ENCODE data around the gene THPO.

Gene THPO

DNA sequence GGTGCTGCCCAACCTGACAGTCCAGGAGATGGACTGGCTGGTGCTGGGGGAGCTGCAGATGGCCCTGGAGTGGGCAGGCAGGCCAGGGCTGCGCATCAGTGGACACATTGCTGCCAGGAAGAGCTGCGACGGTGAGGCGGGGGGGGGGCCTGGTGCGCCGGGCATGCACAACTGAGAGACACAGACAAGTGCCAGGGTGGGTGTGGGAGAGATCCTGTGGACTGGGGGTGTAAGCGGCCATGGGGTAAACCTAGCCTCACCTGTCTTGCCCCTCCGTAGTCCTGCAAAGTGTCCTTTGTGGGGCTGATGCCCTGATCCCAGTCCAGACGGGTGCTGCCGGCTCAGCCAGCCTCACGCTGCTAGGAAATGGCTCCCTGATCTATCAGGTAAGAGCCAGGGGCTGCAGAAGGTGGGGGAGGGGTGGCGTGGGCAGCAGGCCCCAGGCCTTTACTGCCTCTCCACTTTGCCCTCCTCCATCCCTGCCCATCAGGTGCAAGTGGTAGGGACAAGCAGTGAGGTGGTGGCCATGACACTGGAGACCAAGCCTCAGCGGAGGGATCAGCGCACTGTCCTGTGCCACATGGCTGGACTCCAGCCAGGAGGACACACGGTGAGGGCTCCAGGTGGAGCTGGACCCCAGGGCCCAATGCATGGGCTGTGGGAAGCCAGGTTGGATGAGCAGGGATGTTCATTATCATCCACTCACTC is 5.2 kb upstream of the THPO start:
- no peak for TF ChIP-seq TOX (CRISPR knock-in tag; IDR thresholded peaks at IDR 0.05; ENCODE audit: borderline replicate concordance)
- no peak for TF ChIP-seq ESRRG (CRISPR knock-in tag; IDR thresholded peaks at IDR 0.05)
- TF ChIP-seq, protein P1, sequence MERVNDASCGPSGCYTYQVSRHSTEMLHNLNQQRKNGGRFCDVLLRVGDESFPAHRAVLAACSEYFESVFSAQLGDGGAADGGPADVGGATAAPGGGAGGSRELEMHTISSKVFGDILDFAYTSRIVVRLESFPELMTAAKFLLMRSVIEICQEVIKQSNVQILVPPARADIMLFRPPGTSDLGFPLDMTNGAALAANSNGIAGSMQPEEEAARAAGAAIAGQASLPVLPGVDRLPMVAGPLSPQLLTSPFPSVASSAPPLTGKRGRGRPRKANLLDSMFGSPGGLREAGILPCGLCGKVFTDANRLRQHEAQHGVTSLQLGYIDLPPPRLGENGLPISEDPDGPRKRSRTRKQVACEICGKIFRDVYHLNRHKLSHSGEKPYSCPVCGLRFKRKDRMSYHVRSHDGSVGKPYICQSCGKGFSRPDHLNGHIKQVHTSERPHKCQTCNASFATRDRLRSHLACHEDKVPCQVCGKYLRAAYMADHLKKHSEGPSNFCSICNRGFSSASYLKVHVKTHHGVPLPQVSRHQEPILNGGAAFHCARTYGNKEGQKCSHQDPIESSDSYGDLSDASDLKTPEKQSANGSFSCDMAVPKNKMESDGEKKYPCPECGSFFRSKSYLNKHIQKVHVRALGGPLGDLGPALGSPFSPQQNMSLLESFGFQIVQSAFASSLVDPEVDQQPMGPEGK (CRISPR knock-in tag; IDR thresholded peaks at IDR 0.05; ENCODE audit: borderline replicate concordance), result no peak
- no peak for ATAC-seq

DNA sequence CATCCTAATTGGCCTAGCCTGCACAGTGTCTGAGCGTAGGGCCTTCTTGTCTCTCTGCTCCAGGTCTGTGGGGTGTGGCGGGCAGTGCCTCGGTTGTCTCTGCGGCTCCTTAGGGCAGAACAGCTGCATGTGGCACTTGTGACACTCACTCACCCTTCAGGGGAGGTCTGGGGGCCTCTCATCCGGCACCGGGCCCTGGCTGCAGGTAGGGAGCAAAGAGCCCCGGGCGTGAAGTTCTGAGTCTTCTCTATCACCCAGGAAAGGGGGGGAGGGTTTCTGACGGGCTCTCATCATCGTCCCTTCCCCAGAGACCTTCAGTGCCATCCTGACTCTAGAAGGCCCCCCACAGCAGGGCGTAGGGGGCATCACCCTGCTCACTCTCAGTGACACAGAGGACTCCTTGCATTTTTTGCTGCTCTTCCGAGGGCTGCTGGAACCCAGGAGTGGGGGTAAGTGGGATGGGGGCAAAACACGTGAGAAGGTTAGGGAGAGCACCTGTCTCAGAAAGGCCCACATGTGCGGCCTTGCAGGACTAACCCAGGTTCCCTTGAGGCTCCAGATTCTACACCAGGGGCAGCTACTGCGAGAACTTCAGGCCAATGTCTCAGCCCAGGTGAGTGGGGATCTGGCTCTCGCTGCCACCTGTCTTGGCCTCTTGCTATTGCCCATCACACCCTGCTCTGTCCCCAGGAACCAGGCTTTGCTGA is 4.5 kb upstream of the THPO start:
- no peak for ATAC-seq
- no peak for TF ChIP-seq ESRRG (CRISPR knock-in tag; IDR thresholded peaks at IDR 0.05)
- TF ChIP-seq, protein P2, sequence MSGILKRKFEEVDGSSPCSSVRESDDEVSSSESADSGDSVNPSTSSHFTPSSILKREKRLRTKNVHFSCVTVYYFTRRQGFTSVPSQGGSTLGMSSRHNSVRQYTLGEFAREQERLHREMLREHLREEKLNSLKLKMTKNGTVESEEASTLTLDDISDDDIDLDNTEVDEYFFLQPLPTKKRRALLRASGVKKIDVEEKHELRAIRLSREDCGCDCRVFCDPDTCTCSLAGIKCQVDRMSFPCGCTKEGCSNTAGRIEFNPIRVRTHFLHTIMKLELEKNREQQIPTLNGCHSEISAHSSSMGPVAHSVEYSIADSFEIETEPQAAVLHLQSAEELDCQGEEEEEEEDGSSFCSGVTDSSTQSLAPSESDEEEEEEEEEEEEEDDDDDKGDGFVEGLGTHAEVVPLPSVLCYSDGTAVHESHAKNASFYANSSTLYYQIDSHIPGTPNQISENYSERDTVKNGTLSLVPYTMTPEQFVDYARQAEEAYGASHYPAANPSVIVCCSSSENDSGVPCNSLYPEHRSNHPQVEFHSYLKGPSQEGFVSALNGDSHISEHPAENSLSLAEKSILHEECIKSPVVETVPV (CRISPR knock-in tag; IDR thresholded peaks at IDR 0.05), result no peak
- TF ChIP-seq ISL1 (CRISPR knock-in tag; IDR thresholded peaks at IDR 0.05), result no peak
- no peak for TF ChIP-seq ARNTL (CRISPR knock-in tag; IDR thresholded peaks at IDR 0.05; ENCODE audit: borderline replicate concordance, low read depth)
- no peak for TF ChIP-seq OSR1 (CRISPR knock-in tag; IDR thresholded peaks at IDR 0.05)
- TF ChIP-seq, protein P3, sequence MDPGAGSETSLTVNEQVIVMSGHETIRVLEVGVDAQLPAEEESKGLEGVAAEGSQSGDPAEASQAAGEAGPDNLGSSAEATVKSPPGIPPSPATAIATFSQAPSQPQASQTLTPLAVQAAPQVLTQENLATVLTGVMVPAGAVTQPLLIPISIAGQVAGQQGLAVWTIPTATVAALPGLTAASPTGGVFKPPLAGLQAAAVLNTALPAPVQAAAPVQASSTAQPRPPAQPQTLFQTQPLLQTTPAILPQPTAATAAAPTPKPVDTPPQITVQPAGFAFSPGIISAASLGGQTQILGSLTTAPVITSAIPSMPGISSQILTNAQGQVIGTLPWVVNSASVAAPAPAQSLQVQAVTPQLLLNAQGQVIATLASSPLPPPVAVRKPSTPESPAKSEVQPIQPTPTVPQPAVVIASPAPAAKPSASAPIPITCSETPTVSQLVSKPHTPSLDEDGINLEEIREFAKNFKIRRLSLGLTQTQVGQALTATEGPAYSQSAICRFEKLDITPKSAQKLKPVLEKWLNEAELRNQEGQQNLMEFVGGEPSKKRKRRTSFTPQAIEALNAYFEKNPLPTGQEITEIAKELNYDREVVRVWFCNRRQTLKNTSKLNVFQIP (CRISPR knock-in tag; IDR thresholded peaks at IDR 0.05; ENCODE audit: borderline replicate concordance, low read depth), result no peak
- TF ChIP-seq SNAI2 (CRISPR knock-in tag; IDR thresholded peaks at IDR 0.05), result no peak
- no peak for TF ChIP-seq ZNF70 (CRISPR knock-in tag; IDR thresholded peaks at IDR 0.05)
- no peak for TF ChIP-seq ZC3H10 (CRISPR knock-in tag; IDR thresholded peaks at IDR 0.05)
- TF ChIP-seq ZFP3 (CRISPR knock-in tag; IDR thresholded peaks at IDR 0.05), result no peak
- TF ChIP-seq, protein P4, sequence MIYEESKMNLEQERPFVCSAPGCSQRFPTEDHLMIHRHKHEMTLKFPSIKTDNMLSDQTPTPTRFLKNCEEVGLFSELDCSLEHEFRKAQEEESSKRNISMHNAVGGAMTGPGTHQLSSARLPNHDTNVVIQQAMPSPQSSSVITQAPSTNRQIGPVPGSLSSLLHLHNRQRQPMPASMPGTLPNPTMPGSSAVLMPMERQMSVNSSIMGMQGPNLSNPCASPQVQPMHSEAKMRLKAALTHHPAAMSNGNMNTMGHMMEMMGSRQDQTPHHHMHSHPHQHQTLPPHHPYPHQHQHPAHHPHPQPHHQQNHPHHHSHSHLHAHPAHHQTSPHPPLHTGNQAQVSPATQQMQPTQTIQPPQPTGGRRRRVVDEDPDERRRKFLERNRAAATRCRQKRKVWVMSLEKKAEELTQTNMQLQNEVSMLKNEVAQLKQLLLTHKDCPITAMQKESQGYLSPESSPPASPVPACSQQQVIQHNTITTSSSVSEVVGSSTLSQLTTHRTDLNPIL (CRISPR knock-in tag; IDR thresholded peaks at IDR 0.05; ENCODE audit: low read depth), result no peak
- no peak for TF ChIP-seq BACH2 (CRISPR knock-in tag; IDR thresholded peaks at IDR 0.05; ENCODE audit: borderline replicate concordance)
- no peak for TF ChIP-seq ZNF565 (CRISPR knock-in tag; conservative IDR thresholded peaks at IDR 0.05; ENCODE audit: low read depth)
- TF ChIP-seq CSDC2 (CRISPR knock-in tag; IDR thresholded peaks at IDR 0.05), result no peak
- TF ChIP-seq RARB (CRISPR knock-in tag; IDR thresholded peaks at IDR 0.05), result no peak
- no peak for TF ChIP-seq GLIS3 (CRISPR knock-in tag; IDR thresholded peaks at IDR 0.05)
- TF ChIP-seq TCF4 (CRISPR knock-in tag; IDR thresholded peaks at IDR 0.05; ENCODE audit: borderline replicate concordance), result no peak
- no peak for TF ChIP-seq ZFP30 (CRISPR knock-in tag; IDR thresholded peaks at IDR 0.05)

DNA sequence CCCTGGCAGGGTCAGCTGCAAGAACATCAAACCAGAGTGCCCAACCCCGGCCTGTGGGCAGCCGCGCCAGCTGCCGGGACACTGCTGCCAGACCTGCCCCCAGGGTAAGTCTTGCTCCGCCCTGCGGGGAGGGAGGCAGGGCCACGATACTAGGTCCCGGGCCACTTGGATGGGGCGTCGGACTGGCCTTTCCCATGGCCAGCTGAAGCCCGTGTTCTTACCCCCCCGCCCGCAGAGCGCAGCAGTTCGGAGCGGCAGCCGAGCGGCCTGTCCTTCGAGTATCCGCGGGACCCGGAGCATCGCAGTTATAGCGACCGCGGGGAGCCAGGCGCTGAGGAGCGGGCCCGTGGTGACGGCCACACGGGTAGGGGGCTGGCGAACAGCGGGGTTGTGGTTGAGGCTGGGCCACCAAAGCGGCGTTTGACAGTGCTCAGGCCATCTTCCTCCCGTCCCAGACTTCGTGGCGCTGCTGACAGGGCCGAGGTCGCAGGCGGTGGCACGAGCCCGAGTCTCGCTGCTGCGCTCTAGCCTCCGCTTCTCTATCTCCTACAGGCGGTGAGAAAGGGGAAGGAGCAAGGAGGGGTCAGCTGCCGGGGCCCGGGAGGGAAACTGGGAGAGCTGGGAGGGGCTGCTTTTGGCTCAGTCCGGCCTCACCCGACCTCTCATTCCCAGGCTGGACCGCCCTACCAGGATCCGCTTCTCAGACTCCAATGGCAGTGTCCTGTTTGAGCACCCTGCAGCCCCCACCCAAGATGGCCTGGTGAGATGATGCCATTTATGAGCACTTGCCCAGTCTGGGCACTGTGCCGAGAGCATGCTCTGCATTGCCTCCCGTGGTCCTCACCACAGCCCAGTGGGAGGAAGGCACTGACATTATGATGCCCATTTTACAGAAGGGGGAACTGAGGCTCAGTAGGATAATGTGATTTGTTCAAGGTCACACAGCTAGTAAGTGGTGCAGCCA is 3.5 kb upstream of the THPO start:
- TF ChIP-seq ZFP3 (CRISPR knock-in tag; IDR thresholded peaks at IDR 0.05) (no peak), ZNF565 (CRISPR knock-in tag; conservative IDR thresholded peaks at IDR 0.05; ENCODE audit: low read depth) (no peak), ZNF8 (CRISPR knock-in tag; IDR thresholded peaks at IDR 0.05) (no peak), CSDC2 (CRISPR knock-in tag; IDR thresholded peaks at IDR 0.05) (no peak), RARB (CRISPR knock-in tag; IDR thresholded peaks at IDR 0.05) (no peak), OSR1 (CRISPR knock-in tag; IDR thresholded peaks at IDR 0.05) (no peak), TOX (CRISPR knock-in tag; IDR thresholded peaks at IDR 0.05; ENCODE audit: borderline replicate concordance) (no peak)
- TF ChIP-seq, protein P5, sequence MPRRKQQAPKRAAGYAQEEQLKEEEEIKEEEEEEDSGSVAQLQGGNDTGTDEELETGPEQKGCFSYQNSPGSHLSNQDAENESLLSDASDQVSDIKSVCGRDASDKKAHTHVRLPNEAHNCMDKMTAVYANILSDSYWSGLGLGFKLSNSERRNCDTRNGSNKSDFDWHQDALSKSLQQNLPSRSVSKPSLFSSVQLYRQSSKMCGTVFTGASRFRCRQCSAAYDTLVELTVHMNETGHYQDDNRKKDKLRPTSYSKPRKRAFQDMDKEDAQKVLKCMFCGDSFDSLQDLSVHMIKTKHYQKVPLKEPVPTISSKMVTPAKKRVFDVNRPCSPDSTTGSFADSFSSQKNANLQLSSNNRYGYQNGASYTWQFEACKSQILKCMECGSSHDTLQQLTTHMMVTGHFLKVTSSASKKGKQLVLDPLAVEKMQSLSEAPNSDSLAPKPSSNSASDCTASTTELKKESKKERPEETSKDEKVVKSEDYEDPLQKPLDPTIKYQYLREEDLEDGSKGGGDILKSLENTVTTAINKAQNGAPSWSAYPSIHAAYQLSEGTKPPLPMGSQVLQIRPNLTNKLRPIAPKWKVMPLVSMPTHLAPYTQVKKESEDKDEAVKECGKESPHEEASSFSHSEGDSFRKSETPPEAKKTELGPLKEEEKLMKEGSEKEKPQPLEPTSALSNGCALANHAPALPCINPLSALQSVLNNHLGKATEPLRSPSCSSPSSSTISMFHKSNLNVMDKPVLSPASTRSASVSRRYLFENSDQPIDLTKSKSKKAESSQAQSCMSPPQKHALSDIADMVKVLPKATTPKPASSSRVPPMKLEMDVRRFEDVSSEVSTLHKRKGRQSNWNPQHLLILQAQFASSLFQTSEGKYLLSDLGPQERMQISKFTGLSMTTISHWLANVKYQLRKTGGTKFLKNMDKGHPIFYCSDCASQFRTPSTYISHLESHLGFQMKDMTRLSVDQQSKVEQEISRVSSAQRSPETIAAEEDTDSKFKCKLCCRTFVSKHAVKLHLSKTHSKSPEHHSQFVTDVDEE (CRISPR knock-in tag; IDR thresholded peaks at IDR 0.05), result no peak
- TF ChIP-seq, protein P1 (CRISPR knock-in tag; IDR thresholded peaks at IDR 0.05; ENCODE audit: borderline replicate concordance), result no peak
- ATAC-seq, result no peak

All from SK-N-SH treated with all-trans-retinoic acid at 6 μM for 48 hours (cell line).